HCEC 1CT (cell line): Measurements from ENCODE around the gene TRIP4.
"Not testable (repeated sequence)": the region's sequence is repeated elsewhere in the genome, so short reads cannot be mapped to it uniquely, and the experiment has no call there.

Experiments
- DNase-seq: peaks from one replicate; pipeline ENCODE4 v3.0.0-alpha.2; 2017

The TRIP4 gene

GRCh38 chr15:64383760-64384159, 3.9 kb upstream of the TRIP4 start:
- no peak for DNase-seq

- no peak for DNase-seq
These were observed 1.3 kb upstream of the TRIP4 start for GRCh38 chr15:64386291-64386690.

GRCh38 chr15:64389036-64389435, 1.4 kb downstream of the TRIP4 start:
- DNase-seq = no peak

- not testable (repeated sequence) for DNase-seq
These were observed 4.8 kb downstream of the TRIP4 start for GRCh38 chr15:64392471-64392870.

GRCh38 chr15:64396789-64397188, 9.2 kb downstream of the TRIP4 start:
- no peak for DNase-seq

- no peak for DNase-seq
These were observed 10.9 kb downstream of the TRIP4 start for GRCh38 chr15:64398575-64398974.

- no peak for DNase-seq
These were observed 12.9 kb downstream of the TRIP4 start for GRCh38 chr15:64400583-64400982.

- no peak for DNase-seq
These were observed 24.6 kb downstream of the TRIP4 start for GRCh38 chr15:64412216-64412615.

- DNase-seq = no peak
These were observed 35.1 kb downstream of the TRIP4 start for GRCh38 chr15:64422697-64423096.

GRCh38 chr15:64423970-64424369, 36.3 kb downstream of the TRIP4 start:
- DNase-seq = no peak

- DNase-seq = no peak
These were observed 37.6 kb downstream of the TRIP4 start for GRCh38 chr15:64425221-64425620.

- DNase-seq = peak; percentile 35
These were observed 39.3 kb downstream of the TRIP4 start for GRCh38 chr15:64426845-64427465.

- DNase-seq = peak; percentile 1
These were observed 41.8 kb downstream of the TRIP4 start for GRCh38 chr15:64429448-64429847.

GRCh38 chr15:64430000-64430735, 42.5 kb downstream of the TRIP4 start:
- DNase-seq = peak; percentile 92

GRCh38 chr15:64437982-64438381, 50.3 kb downstream of the TRIP4 start:
- DNase-seq = no peak

GRCh38 chr15:64438653-64439447, 51.2 kb downstream of the TRIP4 start:
- no peak for DNase-seq

- no peak for DNase-seq
These were observed 54.2 kb downstream of the TRIP4 start for GRCh38 chr15:64441852-64442251.

- DNase-seq = no peak
These were observed 55.4 kb downstream of the TRIP4 start for GRCh38 chr15:64443016-64443415.

GRCh38 chr15:64443747-64444621, 56.3 kb downstream of the TRIP4 start:
- peak; percentile 85 for DNase-seq

GRCh38 chr15:64444836-64445235, 57.2 kb downstream of the TRIP4 start:
- DNase-seq = no peak

- DNase-seq = no peak
These were observed 60.1 kb downstream of the TRIP4 start for GRCh38 chr15:64447536-64448315.
